Glutamatergic neuron (in vitro differentiated cells): ENCODE results near the gene ARHGAP31. TPM values are rescaled to one million over a fixed set of nuclear protein-coding genes. Genes with fewer than 3 reads are reported as not detected.

Experiments
- DNase-seq: peaks from one replicate; pipeline ENCODE4 v3.0.0; 2022
- H3K27ac Mint-ChIP-seq: one replicate; pipeline ENCODE4 v1.8.0; 2020; ENCODE audit warnings: mild to moderate bottlenecking, mixed read lengths, inconsistent platforms; ENCODE audit not compliant: unreplicated experiment
- H3K27me3 Mint-ChIP-seq: one replicate; pipeline ENCODE4 v1.8.0; 2020; ENCODE audit warnings: mild to moderate bottlenecking, moderate library complexity, mixed read lengths, inconsistent platforms; ENCODE audit not compliant: unreplicated experiment
- H3K36me3 Mint-ChIP-seq: one replicate; pipeline ENCODE4 v1.8.0; 2020; ENCODE audit warnings: mild to moderate bottlenecking, mixed read lengths, inconsistent platforms; ENCODE audit not compliant: unreplicated experiment
- H3K4me1 Mint-ChIP-seq: one replicate; pipeline ENCODE4 v1.8.0; 2020; ENCODE audit warnings: mild to moderate bottlenecking, low read depth, mixed read lengths, inconsistent platforms; ENCODE audit not compliant: unreplicated experiment
- H3K4me3 Mint-ChIP-seq: one replicate; pipeline ENCODE4 v1.8.0; 2020; ENCODE audit warnings: mild to moderate bottlenecking, mixed read lengths, inconsistent platforms; ENCODE audit not compliant: unreplicated experiment
- H3K9me3 Mint-ChIP-seq: one replicate; pipeline ENCODE4 v1.8.0; 2020; ENCODE audit warnings: mild to moderate bottlenecking, moderate library complexity, mixed read lengths, inconsistent platforms; ENCODE audit not compliant: unreplicated experiment
- CTCF ChIP-seq: fragments of 200-600 bp; sonication (generic); IDR thresholded peaks from one replicate; pipeline ENCODE4 v1.5.0; 2021; ENCODE audit not compliant: partially characterized antibody, unreplicated experiment
- total RNA-seq: library from RNA; stranded (reverse); fragmentation: NEBNext Ultra II Directional; extraction: Animal tissue kit (Norgen Biotek cat#: 25700); gene quantifications from one replicate; pipeline ENCODE4 v1.2.1, GENCODE V29; 2021; ENCODE audit not compliant: unreplicated experiment

The ARHGAP31 gene
- total RNA-seq, 1 donor from 2014 or later: 0.20 TPM

GRCh38 chr3:119463171-119464169, 169.3 kb downstream of the ARHGAP31 start, which contains the start of gene TMEM39A:
Gene TMEM39A (minus strand): TSS chr3:119463615. CDS start chr3:119462074, 1,541 bp downstream.
- Mint-ChIP-seq H3K36me3 (no peaks in the 10 kb centered on the region), H3K4me3 (peak within 1 kb of the TSS; percentile 98), H3K9me3 (peaks cover 10% of the 10 kb centered on the region), H3K4me1 (peaks cover 7% of the 10 kb centered on the region), H3K27me3 (peaks cover 10% of the 10 kb centered on the region), H3K27ac (peak within 1 kb of the TSS; percentile 87)
- DNase-seq: peak; percentile 100
- peak; percentile 32 for TF ChIP-seq CTCF

- peaks cover 10% of the 10 kb centered on the region for H3K27me3 Mint-ChIP-seq
- H3K9me3 Mint-ChIP-seq: peaks cover 8% of the 10 kb centered on the region
- H3K4me1 Mint-ChIP-seq: peaks cover 18% of the 10 kb centered on the region
- peak overlapping the region; percentile 97 for H3K4me3 Mint-ChIP-seq
- H3K27ac Mint-ChIP-seq: peak overlapping the region; percentile 90
- TF ChIP-seq CTCF: no peak
- H3K36me3 Mint-ChIP-seq: no peaks in the 10 kb centered on the region
- no peak for DNase-seq
These were observed 173.9 kb downstream of the ARHGAP31 start for GRCh38 chr3:119468041-119468440.

GRCh38 chr3:119469418-119470189, 175.4 kb downstream of the ARHGAP31 start:
- peaks cover 5% of the 10 kb centered on the region for H3K27me3 Mint-ChIP-seq
- peak overlapping the region; percentile 91 for H3K27ac Mint-ChIP-seq
- peaks cover 3% of the 10 kb centered on the region for H3K9me3 Mint-ChIP-seq
- DNase-seq: no peak
- peaks cover 14% of the 10 kb centered on the region for H3K4me1 Mint-ChIP-seq
- H3K4me3 Mint-ChIP-seq: peak overlapping the region; percentile 97
- no peak for TF ChIP-seq CTCF
- H3K36me3 Mint-ChIP-seq: no peaks in the 10 kb centered on the region

Other genes starting within 250 kb of the ARHGAP31 start
- gene TEX55, start 148.2 kb upstream of the ARHGAP31 start, total RNA-seq: not detected
- gene UPK1B, start 120.8 kb upstream of the ARHGAP31 start, total RNA-seq: not detected
- 24.3 TPM for gene B4GALT4, start 53.5 kb upstream of the ARHGAP31 start, total RNA-seq
- gene TMEM39A, start 169.2 kb downstream of the ARHGAP31 start, total RNA-seq: 22.8 TPM
- gene POGLUT1, start 174.6 kb downstream of the ARHGAP31 start, total RNA-seq: 17.4 TPM
- gene TIMMDC1, start 204.2 kb downstream of the ARHGAP31 start, total RNA-seq: 75.4 TPM